AG08396 (cell line): ENCODE results near the gene FUNDC1.

Experiments used
- DNase-seq: peaks from one replicate; pipeline ENCODE4 v3.0.0; 2012; ENCODE audit warnings: low spot score, mixed read lengths

FUNDC1 gene

DNA sequence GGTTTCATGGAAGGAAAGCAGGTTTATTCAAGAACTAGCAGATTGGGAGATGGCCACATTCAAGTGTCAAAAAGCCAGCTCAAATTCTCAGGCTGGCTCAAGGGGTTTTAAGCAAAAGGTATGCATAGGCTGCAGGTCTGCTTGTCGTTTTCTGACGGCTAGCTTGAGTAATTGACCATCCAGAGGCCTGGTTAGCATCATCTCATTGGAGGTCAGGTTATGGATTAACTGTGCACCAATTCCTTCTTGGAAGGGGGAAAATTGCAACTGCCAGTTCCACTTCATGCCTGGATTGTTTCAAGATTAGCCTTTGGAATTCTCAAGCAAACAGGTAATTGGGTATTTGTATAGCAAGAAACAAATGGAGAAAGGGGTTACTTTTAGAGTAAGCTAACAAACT, 62.1 kb downstream of the FUNDC1 start:
- no peak for DNase-seq

DNA sequence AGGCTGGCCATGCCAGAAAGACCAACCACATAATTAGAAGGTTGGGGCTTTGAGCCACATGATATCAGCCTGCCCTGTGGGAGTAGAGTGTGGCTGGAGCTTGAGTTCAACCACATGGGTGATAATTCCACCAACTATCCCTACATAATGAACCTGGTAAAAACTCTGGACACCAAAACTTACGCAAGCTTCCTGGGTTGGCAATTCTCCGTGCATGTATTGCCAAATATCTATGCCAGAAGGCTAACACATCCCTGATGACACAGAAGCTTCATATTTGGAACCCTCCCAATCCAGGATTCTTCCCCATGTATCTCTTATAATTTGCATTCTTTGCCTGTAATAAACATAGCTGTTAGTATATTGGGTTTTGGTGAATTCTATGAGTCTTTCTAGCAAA, 68.2 kb downstream of the FUNDC1 start:
- no peak for DNase-seq
